GM23338 (cell line): ENCODE results near the gene LMBR1.

Experiments used
- CREB1 ChIP-seq: fragments of 250-450 bp; sonication (Bioruptor Pico); IDR thresholded peaks from 2 replicates; pipeline ENCODE4 v1.5.0; 2020; ENCODE audit warnings: low read depth, mild to moderate bottlenecking, moderate library complexity
- EZH2 ChIP-seq: fragments of 200-600 bp; sonication (generic); IDR thresholded peaks from one replicate; pipeline ENCODE4 v1.8.0; 2017; ENCODE audit warnings: antibody characterized with exemption, mild to moderate bottlenecking, low read depth; ENCODE audit not compliant: unreplicated experiment
- EZH2phosphoT487 ChIP-seq: fragments of 200-600 bp; sonication (generic); IDR thresholded peaks from one replicate; pipeline ENCODE4 v1.8.1; 2018; ENCODE audit warnings: antibody characterized with exemption; ENCODE audit not compliant: unreplicated experiment
- JUNB ChIP-seq: IDR thresholded peaks from one replicate; pipeline ENCODE4 v1.6.1; 2016; ENCODE audit warnings: antibody characterized with exemption; ENCODE audit not compliant: unreplicated experiment
- NANOG ChIP-seq: IDR thresholded peaks from 2 replicates; pipeline ENCODE4 v1.6.1; 2016; ENCODE audit warnings: antibody characterized with exemption, borderline replicate concordance
- POLR2AphosphoS5 ChIP-seq: IDR thresholded peaks from 2 replicates; pipeline ENCODE4 v1.6.1; 2016; ENCODE audit warnings: antibody characterized with exemption, low read depth
- TF ChIP-seq, protein P1 (sequence below), 2 experiments: fragments of 200-600 bp in 1 of 2; sonication (generic) in 1 of 2; conservative IDR thresholded peaks; 2 replicates each; pipeline versions ENCODE4 v1.5.1 to v1.6.1; 2016 to 2017; ENCODE audit warnings: antibody characterized with exemption in 2 of 2, low read depth in 2 of 2, mild to moderate bottlenecking in 2 of 2, moderate library complexity in 1 of 2
- TF ChIP-seq, protein P2 (sequence below): IDR thresholded peaks from one replicate; pipeline ENCODE4 v1.6.1; 2018; ENCODE audit warnings: antibody characterized with exemption; ENCODE audit not compliant: unreplicated experiment
- TF ChIP-seq, protein P3 (sequence below): fragments of 250-450 bp; sonication (Bioruptor Pico); IDR thresholded peaks from 2 replicates; pipeline ENCODE4 v1.5.0; 2020; ENCODE audit warnings: mild to moderate bottlenecking, moderate library complexity

DNA sequence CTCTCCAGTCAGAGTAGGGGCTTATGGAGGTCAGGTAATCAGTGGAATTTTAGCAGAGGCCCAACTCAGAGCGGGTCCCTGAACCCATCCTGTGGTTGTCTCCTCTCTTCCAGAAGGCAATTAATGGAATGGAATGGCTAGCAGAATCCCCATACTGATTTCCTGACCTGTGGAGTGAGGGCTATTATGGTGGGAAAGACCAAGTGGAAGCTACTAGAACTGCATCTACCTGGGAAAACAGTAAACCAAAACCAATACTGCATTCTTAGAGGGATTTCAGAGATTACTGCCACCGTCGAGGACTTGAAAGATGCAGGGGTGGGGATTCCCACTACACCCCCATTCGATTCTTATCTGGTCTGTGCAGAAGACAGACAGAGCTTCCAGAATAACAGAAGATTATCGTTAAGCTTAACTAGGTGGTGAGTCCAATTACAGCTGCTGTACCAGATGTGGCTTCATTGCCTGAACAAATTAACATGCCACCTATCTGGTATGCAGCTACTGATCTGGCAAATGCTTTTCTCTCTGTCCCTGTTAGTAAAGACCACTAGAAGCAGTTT lies 73.2 kb downstream of the LMBR1 start:
- TF ChIP-seq EZH2 (no peak), POLR2AphosphoS5 (no peak), CREB1 (no peak), JUNB (no peak), EZH2phosphoT487 (no peak), NANOG (no peak)
- TF ChIP-seq, protein P1, sequence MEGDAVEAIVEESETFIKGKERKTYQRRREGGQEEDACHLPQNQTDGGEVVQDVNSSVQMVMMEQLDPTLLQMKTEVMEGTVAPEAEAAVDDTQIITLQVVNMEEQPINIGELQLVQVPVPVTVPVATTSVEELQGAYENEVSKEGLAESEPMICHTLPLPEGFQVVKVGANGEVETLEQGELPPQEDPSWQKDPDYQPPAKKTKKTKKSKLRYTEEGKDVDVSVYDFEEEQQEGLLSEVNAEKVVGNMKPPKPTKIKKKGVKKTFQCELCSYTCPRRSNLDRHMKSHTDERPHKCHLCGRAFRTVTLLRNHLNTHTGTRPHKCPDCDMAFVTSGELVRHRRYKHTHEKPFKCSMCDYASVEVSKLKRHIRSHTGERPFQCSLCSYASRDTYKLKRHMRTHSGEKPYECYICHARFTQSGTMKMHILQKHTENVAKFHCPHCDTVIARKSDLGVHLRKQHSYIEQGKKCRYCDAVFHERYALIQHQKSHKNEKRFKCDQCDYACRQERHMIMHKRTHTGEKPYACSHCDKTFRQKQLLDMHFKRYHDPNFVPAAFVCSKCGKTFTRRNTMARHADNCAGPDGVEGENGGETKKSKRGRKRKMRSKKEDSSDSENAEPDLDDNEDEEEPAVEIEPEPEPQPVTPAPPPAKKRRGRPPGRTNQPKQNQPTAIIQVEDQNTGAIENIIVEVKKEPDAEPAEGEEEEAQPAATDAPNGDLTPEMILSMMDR (conservative IDR thresholded peaks at IDR 0.05; ENCODE audit: low read depth in 2 of 2): no peak
- TF ChIP-seq, protein P2, sequence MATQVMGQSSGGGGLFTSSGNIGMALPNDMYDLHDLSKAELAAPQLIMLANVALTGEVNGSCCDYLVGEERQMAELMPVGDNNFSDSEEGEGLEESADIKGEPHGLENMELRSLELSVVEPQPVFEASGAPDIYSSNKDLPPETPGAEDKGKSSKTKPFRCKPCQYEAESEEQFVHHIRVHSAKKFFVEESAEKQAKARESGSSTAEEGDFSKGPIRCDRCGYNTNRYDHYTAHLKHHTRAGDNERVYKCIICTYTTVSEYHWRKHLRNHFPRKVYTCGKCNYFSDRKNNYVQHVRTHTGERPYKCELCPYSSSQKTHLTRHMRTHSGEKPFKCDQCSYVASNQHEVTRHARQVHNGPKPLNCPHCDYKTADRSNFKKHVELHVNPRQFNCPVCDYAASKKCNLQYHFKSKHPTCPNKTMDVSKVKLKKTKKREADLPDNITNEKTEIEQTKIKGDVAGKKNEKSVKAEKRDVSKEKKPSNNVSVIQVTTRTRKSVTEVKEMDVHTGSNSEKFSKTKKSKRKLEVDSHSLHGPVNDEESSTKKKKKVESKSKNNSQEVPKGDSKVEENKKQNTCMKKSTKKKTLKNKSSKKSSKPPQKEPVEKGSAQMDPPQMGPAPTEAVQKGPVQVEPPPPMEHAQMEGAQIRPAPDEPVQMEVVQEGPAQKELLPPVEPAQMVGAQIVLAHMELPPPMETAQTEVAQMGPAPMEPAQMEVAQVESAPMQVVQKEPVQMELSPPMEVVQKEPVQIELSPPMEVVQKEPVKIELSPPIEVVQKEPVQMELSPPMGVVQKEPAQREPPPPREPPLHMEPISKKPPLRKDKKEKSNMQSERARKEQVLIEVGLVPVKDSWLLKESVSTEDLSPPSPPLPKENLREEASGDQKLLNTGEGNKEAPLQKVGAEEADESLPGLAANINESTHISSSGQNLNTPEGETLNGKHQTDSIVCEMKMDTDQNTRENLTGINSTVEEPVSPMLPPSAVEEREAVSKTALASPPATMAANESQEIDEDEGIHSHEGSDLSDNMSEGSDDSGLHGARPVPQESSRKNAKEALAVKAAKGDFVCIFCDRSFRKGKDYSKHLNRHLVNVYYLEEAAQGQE: no peak
- TF ChIP-seq, protein P3, sequence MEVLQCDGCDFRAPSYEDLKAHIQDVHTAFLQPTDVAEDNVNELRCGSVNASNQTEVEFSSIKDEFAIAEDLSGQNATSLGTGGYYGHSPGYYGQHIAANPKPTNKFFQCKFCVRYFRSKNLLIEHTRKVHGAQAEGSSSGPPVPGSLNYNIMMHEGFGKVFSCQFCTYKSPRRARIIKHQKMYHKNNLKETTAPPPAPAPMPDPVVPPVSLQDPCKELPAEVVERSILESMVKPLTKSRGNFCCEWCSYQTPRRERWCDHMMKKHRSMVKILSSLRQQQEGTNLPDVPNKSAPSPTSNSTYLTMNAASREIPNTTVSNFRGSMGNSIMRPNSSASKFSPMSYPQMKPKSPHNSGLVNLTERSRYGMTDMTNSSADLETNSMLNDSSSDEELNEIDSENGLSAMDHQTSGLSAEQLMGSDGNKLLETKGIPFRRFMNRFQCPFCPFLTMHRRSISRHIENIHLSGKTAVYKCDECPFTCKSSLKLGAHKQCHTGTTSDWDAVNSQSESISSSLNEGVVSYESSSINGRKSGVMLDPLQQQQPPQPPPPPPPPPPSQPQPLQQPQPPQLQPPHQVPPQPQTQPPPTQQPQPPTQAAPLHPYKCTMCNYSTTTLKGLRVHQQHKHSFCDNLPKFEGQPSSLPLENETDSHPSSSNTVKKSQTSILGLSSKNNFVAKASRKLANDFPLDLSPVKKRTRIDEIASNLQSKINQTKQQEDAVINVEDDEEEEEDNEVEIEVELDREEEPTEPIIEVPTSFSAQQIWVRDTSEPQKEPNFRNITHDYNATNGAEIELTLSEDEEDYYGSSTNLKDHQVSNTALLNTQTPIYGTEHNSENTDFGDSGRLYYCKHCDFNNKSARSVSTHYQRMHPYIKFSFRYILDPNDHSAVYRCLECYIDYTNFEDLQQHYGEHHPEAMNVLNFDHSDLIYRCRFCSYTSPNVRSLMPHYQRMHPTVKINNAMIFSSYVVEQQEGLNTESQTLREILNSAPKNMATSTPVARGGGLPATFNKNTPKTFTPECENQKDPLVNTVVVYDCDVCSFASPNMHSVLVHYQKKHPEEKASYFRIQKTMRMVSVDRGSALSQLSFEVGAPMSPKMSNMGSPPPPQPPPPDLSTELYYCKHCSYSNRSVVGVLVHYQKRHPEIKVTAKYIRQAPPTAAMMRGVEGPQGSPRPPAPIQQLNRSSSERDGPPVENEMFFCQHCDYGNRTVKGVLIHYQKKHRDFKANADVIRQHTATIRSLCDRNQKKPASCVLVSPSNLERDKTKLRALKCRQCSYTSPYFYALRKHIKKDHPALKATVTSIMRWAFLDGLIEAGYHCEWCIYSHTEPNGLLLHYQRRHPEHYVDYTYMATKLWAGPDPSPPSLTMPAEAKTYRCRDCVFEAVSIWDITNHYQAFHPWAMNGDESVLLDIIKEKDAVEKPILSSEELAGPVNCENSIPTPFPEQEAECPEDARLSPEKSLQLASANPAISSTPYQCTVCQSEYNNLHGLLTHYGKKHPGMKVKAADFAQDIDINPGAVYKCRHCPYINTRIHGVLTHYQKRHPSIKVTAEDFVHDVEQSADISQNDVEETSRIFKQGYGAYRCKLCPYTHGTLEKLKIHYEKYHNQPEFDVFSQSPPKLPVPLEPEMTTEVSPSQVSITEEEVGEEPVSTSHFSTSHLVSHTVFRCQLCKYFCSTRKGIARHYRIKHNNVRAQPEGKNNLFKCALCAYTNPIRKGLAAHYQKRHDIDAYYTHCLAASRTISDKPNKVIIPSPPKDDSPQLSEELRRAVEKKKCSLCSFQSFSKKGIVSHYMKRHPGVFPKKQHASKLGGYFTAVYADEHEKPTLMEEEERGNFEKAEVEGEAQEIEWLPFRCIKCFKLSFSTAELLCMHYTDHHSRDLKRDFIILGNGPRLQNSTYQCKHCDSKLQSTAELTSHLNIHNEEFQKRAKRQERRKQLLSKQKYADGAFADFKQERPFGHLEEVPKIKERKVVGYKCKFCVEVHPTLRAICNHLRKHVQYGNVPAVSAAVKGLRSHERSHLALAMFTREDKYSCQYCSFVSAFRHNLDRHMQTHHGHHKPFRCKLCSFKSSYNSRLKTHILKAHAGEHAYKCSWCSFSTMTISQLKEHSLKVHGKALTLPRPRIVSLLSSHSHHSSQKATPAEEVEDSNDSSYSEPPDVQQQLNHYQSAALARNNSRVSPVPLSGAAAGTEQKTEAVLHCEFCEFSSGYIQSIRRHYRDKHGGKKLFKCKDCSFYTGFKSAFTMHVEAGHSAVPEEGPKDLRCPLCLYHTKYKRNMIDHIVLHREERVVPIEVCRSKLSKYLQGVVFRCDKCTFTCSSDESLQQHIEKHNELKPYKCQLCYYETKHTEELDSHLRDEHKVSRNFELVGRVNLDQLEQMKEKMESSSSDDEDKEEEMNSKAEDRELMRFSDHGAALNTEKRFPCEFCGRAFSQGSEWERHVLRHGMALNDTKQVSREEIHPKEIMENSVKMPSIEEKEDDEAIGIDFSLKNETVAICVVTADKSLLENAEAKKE (CRISPR knock-in tag): no peak
